Fibroblast of skin of right biceps (primary cell): ENCODE data around the gene FAM170B.

ENCODE experiments used
- DNase-seq: peaks from one replicate; pipeline ENCODE4 v3.0.0-alpha.2; 2013

The FAM170B gene

GRCh38 chr10:49151025-49151445, 17.2 kb upstream of the FAM170B start:
- DNase-seq = no peak

DNA sequence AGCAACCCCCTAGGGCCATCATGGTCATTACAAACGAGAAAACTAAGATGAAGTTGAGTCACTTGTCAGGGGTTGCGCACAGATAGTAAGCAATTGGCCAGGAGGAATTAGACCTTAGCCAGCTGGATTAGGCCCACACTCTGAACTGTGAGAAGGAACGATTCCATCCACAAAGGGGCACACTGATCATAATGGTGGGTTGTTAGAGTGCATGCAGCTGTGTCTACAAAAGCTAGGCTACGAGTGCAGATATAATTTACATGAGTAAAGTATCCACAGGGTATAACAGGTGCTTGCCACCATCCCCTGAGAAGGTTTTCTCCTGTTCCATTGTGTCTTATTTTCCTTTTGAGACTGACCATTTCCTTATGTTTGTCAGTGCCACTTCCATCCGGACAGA, 16.6 kb upstream of the FAM170B start:
- DNase-seq = peak; percentile 26

- no peak for DNase-seq
Observed at GRCh38 chr10:49149881-49150280, 16.1 kb upstream of the FAM170B start.

DNA sequence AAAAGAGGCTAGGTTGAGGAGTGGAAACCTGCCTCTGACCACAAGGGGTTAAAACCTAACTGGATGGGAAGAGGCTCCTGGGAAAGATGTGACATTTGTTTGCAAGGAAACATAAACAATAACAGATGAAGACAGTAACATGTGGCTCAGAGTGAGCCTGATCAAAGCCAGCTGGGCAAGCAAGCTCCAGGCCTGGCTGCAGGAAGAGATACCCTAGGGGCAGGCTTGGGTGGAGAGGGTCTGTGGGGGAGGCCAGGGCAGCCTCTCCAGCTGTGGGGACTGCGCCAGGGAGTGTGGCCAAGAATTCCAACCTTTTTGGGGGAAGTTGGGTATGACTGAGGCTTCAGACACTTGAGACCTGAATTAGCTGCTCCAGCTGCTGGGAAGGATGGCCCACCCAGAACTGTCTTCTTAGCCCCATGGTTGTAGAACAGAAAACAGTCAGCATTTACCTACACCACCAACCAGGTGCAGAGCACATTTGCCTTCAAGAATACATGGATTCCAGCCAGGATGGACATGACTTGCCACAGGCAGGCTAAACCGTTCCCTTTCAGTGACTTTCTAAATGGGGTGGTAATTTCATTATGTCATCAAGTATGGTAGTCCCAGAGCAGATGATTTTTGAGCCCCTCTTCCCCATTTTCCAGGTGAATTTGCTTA, 10.4 kb upstream of the FAM170B start:
- peak; percentile 67 for DNase-seq

GRCh38 chr10:49143249-49143648, 9.4 kb upstream of the FAM170B start:
- DNase-seq = no peak

DNA sequence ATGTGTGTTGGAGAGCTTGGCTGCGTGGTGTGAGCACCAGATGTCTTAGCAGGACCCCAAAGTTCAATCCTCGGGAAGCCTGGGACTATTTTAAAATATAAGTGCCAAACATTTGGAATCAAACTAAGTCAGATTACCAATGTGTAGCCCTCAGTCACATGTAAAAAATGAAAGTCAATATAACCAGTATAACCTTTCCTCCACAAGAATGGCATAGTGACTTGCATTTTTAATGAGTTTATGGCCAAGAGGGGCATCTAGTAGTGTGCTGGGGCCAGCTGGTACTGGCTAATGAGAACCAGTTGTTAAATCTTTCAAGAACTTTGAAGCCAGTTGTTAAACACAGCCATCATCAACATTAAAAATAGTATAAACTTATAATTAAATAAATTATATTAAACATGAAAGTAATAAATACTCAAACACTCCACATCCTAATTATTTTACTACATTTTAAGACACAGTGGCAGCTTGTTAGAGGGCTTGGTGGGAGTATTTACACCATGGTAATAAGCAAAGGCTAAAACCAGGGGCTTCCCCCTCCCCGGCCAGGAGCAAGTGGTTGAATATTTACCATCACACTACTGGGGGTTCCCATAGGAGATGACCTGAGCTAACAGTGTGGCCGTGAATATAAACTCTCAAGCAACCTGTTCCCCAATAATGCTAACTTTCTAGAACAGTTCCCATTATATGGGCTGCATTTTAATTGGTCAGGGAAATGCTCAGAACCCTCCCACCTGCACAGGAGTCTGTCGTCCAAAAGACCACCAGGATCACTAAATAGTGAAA, 7.9 kb upstream of the FAM170B start:
- DNase-seq = no peak

DNA sequence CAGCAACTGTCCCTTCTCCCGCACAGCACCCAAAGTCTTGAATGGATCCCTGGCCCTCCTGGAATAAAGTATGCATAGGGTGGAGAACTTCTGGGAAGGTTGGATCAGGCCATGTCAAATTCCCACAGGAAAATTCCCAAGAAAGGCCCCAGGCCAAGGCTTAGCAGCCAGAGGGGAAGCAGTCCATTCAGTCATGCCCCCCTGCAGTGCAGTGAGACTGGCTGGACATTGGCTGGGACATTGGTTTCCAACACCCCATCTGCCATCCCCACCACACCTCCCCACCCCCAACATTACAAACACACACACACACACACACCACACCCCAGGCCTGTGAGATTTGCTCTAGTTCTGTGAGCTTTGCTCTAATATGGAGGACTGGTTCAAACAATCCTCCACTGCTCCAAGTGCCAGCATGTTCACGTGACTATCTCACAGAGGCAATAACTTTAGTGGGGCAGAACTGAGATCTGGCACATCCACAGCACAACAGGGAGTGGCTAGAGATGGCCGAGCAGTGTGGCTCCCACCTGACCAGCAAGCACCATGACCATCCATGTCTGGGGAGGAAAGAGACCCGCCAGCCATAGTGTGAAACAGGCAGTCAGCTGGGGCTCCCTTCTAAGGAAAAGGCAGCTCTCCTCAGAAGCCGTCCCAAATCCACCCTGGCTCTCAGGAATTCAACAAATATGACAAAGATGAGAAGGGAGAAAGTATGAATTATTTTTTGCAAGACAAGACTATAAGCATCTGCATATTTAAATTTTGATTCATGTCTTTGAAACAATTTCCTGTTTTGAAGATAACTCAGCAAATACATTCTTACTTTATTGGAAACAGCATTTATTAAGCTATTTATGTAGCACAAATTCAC, 6.7 kb upstream of the FAM170B start:
- peak; percentile 80 for DNase-seq

- DNase-seq = peak; percentile 99
Observed at GRCh38 chr10:49139846-49140195, 6.0 kb upstream of the FAM170B start.

- peak; percentile 91 for DNase-seq
Observed at GRCh38 chr10:49139028-49139845, 5.4 kb upstream of the FAM170B start.

GRCh38 chr10:49138361-49138891, 4.6 kb upstream of the FAM170B start:
- peak; percentile 95 for DNase-seq

- no peak for DNase-seq
Observed at GRCh38 chr10:49136525-49136924, 2.7 kb upstream of the FAM170B start.

DNA sequence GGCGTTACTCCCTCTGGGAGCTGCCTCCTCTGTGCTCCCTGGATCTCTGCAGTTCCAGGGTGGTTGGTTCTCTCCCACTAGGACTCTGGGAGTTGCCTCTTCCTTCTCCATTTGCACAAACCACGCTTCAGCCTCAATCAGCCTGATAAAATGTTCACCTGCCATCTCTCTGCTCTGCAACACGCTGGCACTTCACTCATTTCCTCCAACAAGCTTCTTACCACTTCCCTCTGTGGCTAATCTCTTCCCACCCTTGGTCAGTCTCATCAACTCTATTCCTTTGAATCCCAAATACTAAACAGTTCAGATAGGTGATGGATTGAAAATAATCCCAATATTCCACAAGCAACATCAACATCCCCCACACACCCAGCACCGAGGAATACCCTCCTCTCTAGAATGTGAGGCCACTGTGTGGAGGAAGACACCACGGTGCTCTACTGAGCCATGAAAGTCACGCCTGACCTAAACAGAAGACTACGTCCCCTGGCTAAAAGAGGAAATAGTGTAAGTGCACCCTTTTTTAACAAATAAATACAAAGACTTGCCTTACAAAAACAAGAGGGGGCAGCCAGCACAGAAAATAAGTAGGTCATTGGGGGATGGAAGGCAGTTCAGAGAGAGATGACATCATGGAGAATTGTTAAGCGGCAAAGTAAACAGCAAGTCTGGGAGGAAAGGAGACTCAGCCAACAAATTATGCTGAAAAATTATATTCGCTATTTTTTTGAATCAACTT, 1.9 kb upstream of the FAM170B start:
- peak; percentile 61 for DNase-seq

DNA sequence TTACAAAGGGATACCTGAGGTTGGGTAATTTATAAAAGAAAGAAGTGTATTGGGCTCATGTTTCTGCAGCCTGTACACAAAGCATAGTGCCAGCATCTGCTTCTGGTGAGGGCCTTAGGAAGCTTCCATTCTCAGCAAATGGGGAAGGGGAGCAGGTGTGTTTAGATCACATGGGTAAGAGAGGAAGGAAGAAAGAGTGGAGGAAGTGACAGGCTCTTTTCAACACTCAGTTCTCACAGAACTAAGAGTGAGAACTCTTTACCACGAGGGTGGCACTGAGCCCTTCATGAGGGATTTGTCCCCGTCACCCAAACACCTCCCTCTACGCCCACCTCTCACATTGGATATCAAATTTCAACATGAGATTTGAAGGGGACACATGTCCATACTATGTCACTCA, 506 bp upstream of the FAM170B start:
- DNase-seq = no peak

- DNase-seq = no peak
Observed at GRCh38 chr10:49132362-49132737, 1.5 kb downstream of the FAM170B start.

GRCh38 chr10:49131507-49132361, 2.1 kb downstream of the FAM170B start:
- DNase-seq = no peak

- no peak for DNase-seq
Observed at GRCh38 chr10:49129376-49129775, 4.4 kb downstream of the FAM170B start.

DNA sequence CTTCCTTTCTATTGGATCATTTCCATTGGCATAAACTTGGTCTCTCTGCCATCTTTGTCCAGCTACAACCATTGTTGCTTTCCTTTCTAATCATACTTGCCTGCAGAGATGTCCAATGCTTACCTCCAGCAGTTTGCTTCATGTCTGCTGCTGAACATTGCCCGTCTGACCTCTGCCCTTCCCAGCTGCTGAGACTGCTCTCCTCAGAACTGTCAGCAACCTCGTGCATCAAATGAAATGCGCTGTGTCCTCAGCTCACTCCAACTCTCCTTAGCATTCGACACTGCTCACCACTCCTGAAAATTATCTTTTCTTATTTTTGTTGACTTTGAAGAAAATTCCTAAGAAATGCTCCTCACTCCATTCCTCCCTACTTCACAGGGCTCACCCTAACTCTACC, 5.0 kb downstream of the FAM170B start:
- no peak for DNase-seq

DNA sequence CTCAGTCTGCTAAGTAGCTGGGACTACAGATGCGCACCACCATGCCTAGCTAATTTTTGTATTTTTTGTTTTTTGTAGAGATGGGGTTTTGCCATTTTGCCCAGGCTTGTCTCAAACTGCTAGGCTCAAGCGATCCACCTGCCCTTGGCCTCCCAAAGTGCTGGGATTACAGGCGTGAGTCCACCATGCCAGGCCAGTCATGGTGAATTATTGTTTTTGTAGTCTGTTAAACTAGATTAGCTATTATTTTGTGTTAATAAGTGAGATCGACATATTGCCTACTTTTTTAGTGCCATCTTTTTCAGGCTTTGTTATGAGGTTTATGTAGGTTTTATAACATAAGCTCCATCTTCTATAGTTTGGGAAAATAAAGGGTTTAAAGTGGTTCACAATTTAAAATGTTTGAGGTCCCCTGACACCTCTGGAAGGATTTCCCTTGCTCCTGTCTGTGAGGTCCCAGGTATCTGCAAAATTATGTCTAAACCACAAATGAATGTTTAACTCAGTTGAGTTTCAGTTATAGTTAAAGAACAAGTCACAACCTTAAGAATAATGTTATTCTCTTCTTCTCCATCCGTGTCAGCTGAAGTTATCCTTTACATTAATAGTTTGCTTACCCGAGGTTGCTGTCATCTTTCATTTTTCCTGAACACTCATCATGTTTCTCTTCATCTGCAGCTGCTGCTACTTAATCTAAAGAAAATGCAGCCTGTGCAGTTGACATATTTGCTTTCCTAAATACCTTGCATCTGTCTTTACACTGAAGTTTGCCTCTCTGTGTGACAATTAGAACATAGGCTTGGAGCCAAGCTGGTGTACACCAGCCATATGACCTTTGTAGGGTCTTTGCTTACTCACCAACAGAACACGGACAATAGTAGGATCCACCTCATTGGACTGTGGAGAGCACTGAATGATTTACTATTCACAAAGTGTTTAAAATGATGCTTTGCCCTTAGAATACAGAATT, 9.6 kb downstream of the FAM170B start:
- DNase-seq = no peak

DNA sequence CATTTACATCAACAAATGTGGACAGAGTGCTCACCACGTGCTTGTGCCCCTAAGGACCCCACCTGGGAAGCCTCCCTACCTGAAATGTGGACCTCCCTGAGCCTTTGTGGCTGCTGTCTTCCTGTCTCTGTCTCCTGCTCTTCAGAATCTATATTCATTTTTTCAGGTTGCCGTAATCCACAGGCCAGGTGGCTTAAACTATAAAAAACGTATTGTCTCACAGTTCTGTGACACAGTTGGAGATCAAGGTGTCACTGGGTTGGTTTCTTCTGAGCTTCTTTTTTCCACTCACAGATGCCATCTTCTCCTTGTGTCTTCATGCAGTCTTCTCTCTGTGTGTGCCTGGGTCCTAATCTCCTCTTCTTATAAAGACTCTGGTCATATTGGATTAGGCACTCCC, 12.9 kb downstream of the FAM170B start:
- DNase-seq = no peak

DNA sequence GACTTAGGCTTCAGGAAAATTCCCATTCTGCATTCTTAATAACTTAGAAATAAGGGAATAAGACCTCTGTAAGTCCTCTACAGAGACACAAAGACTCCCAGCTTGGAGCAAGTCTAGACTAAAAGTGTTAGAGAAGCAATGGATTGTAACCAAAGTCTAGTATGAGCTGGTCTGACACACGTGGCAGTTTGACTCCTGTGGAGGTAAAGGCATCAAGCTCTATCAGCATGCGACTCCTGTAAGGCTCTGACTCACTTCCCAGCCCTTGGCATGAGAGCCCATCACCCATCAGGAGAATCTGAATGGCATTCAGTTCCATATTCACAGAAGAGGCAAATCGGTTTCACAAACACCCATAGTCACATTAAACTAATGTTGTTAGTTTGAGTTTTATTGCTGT, 14.1 kb downstream of the FAM170B start:
- peak; percentile 68 for DNase-seq
